Measurements from ENCODE around the gene GALNT2.

The GALNT2 gene

DNA sequence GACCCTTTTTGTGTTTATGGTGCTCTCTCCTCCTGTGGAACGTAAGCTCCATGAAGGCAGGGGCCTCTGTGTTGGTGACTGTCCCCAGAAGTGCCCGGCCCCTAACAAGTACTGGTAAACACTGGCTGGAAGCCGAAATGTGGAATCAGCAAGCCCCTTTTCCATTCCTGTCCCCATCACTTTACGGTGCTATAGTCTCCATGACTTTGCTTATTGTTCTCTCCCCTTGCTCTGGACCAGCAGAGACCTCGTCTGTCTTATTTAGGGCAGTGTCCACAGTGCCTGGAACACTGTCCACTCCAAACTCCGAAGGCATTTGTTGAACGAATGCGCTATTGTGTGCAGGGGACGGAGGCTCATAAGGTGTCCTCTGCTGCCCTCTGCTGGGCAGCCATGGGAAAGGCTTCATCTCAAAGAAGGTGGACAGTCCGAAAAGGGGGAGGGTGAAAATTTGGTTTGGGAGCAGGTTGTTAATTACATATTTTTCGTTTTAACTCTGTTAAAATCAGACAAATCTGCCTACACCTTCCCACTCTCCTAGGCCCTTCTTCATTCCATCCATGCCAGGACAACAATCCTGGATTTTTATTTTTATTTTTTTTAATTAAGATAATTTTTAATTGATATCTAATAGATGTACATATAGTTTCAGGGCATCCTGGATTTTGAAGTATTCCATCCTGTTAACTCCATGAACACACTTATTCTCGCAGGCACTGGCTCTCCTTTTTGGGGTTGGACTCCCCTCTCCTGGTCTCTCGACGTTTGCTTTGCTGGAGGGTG, 243.5 kb downstream of the GALNT2 start:
- DNase-seq = peak; percentile 84

- DNase-seq = no peak
Observed at GRCh38 chr1:230312676-230313075, 245.6 kb downstream of the GALNT2 start.

GRCh38 chr1:230313453-230314141, 246.6 kb downstream of the GALNT2 start:
- no peak for DNase-seq

DNA sequence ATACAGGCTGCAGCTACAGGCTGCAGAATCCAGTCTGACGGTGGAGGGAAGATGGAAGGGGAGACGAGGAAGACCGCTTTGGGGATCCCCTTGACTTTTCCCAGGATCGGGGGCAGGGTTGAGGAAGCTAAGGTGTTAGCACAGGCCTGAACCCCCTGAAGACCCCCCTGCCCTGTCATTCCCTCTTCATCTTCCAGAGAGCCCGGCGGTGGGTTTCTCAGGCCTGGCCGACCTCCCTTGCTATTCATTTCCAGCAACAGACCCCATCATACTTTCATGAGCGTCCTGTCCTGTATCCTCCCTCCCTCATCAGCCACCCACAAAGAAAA, 247.1 kb downstream of the GALNT2 start:
- no peak for DNase-seq

- no peak for DNase-seq
Observed at GRCh38 chr1:230315099-230315498, 248.1 kb downstream of the GALNT2 start.

- DNase-seq = no peak
Observed at GRCh38 chr1:230316864-230317745, 250.1 kb downstream of the GALNT2 start.

DNA sequence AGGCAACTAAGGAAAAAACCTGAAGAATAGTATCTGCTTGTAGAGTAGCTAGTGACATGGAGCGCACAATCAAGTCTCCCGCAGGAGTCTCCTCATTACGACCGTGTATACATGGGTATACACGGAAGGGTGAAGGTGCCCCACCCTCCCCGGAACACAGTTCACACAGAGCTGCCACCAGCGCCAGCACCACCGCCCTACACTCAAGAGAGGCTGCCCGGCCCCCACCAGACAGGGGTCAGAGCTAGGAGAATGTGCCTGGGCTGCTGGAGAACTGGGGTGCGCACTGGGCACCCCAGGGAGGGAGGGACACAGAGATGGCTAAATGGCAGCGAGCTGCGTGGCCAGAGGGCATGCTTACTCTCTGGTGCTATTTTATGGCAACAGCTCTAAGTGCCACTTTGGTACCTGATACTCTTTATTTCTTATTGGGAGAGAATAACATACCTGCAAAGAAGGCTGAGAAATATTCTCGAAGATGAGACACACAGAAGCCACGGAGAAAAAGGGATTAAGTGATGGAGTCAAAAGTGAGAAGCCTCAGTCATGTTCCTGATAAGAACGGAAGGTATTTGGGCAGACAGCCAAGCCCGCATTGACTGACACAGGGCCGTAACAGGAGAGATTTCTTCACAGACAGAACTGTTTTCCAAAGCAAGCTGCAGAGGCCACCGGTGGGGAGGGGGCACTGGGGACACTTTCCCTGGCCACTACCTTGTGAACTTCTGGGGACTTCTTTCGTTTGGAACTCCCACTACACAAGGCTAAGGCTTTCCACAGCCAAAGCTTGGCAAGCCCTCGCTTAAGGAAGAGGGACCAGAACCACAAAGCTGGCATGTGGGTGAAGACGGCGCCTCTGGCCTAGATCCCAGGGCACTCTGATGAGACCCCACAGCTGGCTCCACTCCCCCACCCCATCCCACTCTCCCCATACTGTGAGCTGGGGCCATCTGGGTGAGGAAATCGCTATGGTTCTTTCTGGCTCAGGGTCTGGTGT, 251.1 kb downstream of the GALNT2 start:
- DNase-seq = no peak

- DNase-seq = no peak
Observed at GRCh38 chr1:230319014-230319747, 252.1 kb downstream of the GALNT2 start.

DNA sequence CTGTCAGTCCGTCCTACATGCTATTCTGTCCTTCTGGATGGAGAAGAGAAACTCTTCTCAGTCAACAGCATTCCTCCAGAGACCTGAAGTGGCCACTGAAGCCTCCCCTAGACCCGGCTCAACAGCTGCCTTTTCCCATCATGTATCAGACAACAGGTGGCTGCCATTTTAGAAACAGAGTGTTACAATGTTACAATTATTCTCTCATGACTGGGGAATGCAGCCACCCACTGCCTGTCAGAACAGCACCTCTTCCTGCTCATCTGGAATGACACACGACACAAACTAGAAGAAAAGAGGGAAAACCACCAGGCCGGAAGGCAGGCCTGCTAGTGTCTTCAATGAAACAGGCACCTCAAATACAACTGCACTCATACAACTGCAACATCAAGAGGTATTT, 253.8 kb downstream of the GALNT2 start:
- DNase-seq = no peak

- no peak for DNase-seq
Observed at GRCh38 chr1:230321341-230321740, 254.3 kb downstream of the GALNT2 start.

DNA sequence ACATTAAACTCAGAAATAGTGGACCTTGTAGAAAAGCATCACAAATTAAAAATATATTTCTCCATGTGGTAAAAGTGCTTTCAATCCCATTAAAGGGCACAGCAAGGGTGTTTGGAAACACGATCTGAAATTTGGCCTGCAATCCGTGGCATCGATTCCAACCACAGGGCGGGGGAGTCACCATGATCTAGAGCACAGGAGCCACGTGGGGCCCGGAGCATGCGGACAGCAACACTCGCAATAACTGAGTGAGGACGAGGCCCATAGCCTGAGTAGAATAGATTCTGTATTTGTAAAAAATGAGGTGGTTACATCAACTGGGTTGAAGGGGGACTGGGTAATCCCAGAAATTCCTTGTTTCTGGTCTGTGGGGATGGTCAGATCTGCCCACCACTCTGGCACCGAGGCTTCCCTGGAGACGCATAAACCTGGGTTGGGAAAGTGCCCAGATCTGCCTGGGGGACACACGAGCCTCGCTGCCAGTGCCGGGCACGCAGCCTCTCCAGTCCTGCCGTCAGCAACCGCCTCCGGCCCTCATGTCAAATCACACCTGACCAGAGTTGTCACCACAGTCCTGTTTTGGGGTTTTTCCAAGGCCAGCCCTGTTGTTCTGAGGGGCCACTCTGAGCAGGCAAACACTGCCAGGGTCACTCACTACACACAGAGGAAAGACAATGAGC, 254.8 kb downstream of the GALNT2 start:
- DNase-seq = no peak

DNA sequence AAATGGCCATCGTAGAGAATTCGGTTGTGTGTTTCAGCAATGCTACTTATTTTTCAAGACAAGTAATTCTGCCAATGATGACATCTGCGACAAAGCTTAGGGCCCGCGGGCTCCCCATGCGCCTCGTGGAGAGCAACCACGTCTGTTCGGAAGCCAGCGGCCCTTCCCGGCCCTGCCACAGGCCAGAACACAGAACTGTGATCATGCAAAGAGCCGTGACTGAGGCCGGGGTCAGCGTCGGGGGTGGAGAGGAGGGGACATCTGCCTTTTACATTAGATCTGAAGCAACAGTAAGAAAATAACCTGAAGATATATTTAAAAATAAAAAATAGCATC, 255.4 kb downstream of the GALNT2 start:
- no peak for DNase-seq

- no peak for DNase-seq
Observed at GRCh38 chr1:230322967-230323547, 256.0 kb downstream of the GALNT2 start.

GRCh38 chr1:230323686-230324085, 256.6 kb downstream of the GALNT2 start:
- DNase-seq = no peak

- no peak for DNase-seq
Observed at GRCh38 chr1:230326971-230327891, 260.2 kb downstream of the GALNT2 start.

GRCh38 chr1:230327892-230328284, 260.9 kb downstream of the GALNT2 start:
- no peak for DNase-seq

DNA sequence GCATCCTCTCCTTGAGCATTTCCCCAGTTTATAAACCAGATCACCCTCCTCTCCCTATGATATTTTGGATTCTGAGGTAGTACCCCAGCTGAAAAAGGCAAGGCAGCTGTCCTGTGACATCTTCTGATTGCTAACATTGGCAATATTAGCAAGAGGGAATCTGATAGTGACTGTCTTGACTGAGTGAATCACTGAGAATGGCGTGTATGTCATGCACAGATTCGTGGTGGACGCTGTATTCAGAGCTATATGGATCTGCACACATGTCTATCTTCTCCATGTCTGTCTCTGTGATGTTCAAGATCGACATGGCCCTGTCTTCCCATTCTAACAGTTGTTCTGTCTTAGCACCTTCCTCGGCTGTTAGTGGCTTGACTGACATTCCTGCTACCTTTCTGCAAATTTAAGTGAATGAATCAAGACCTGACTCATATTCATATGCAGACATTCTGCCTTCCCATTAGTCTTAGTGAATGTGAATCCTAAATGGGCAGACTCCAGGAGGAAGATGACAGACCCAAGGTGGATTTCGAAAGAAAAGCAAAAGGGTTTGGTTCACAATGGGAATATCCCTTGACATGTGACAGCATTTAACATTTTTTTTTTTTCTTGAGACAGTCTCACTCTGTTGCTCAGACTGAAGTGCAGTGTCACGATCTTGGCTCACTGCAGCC, 261.4 kb downstream of the GALNT2 start:
- DNase-seq = no peak

GRCh38 chr1:230330157-230330556, 263.1 kb downstream of the GALNT2 start:
- no peak for DNase-seq

Measured in right forelimb (tissue), 1 donor.